ENCODE results near the gene NPHP4.
"Not testable (repeated sequence)": the region's sequence is repeated elsewhere in the genome, so short reads cannot be mapped to it uniquely, and the experiment has no call there.

Gene NPHP4

DNA sequence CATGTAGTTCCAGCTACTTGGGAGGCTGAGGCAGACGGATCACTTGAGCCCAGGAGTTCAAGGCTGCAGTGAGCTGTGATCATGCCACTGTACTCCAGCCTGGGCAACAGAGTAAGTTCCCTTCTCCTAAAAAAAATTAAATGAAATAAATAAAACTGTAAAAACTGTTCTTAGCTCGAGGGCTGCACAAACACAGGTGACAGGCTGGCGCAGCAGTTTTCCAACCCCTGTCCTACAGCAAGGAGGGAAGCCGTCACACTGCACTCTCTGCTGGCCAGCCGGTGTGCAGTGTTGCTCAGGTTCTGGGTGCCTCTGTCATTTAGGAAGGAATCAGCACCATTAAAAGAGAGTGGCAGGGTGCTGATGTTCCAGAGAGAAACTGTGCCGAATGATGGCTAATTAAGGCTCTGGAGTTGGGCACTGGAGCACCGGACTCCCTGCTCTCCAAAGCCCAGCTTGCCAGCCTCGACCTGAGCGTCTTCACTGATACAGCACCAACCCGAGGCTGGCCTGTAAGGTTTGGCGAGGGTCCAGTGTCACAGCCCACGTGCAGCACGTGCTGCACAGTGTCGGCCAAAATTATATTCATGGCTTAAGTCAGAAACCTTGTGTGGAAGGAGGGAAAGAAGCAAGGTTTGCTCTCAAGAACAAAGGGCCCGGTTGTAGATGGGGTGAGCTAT is 27.1 kb upstream of the NPHP4 start:
- Histone ChIP-seq H3K9me3 (ENCODE audit: control insufficient read depth, low read depth, low read length) (no peaks in the 10 kb centered on the region), H3K36me3 (ENCODE audit: control insufficient read depth, low read depth, low read length) (no peaks in the 10 kb centered on the region), H3K9ac (ENCODE audit: low read length) (no peak overlapping the region), H3K4me1 (ENCODE audit: control insufficient read depth, low read depth, low read length) (no peaks in the 10 kb centered on the region), H3K27ac (ENCODE audit: low read length) (no peak overlapping the region), H3K4me3 (ENCODE audit: low read length) (no peak overlapping the region), H3K27me3 (ENCODE audit: control insufficient read depth, insufficient read depth, low read length) (no peaks in the 10 kb centered on the region)

DNA sequence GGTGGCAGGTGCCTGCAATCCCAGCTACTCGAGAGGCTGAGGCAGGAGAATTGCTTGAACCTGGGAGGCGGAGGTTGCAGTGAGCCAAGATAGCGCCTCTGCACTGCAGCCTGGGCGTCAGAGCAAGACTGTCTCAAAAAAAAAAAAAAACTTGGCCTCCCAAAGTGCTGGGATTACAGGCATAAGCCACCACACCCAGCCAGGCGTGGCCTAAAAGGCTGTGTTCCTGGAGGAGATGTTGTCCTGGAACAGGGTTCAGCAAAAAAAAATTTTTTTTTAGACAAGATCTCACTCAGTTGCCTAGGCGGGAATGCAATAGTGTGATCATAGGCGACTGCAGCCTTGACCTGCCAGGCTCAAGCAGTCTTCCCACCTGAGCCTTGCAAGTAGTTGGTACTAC is 25.4 kb upstream of the NPHP4 start:
- not testable (repeated sequence) for H3K36me3 ChIP-seq (ENCODE audit: control insufficient read depth, low read depth, low read length); H3K27ac ChIP-seq (ENCODE audit: low read length); H3K4me1 ChIP-seq (ENCODE audit: control insufficient read depth, low read depth, low read length); H3K27me3 ChIP-seq (ENCODE audit: control insufficient read depth, insufficient read depth, low read length); H3K9ac ChIP-seq (ENCODE audit: low read length); H3K9me3 ChIP-seq (ENCODE audit: control insufficient read depth, low read depth, low read length); H3K4me3 ChIP-seq (ENCODE audit: low read length)

GRCh38 chr1:6016191-6016865 is 24.1 kb upstream of the NPHP4 start:
- Histone ChIP-seq H3K4me3 (ENCODE audit: low read length) (no peak overlapping the region), H3K9ac (ENCODE audit: low read length) (no peak overlapping the region), H3K27ac (ENCODE audit: low read length) (no peak overlapping the region), H3K36me3 (ENCODE audit: control insufficient read depth, low read depth, low read length) (no peaks in the 10 kb centered on the region), H3K27me3 (ENCODE audit: control insufficient read depth, insufficient read depth, low read length) (no peaks in the 10 kb centered on the region), H3K4me1 (ENCODE audit: control insufficient read depth, low read depth, low read length) (no peaks in the 10 kb centered on the region), H3K9me3 (ENCODE audit: control insufficient read depth, low read depth, low read length) (no peaks in the 10 kb centered on the region)

- H3K27ac ChIP-seq (ENCODE audit: low read length) = no peak overlapping the region
- no peaks in the 10 kb centered on the region for H3K9me3 ChIP-seq (ENCODE audit: control insufficient read depth, low read depth, low read length)
- no peak overlapping the region for H3K4me3 ChIP-seq (ENCODE audit: low read length)
- no peak overlapping the region for H3K9ac ChIP-seq (ENCODE audit: low read length)
- H3K27me3 ChIP-seq (ENCODE audit: control insufficient read depth, insufficient read depth, low read length) = no peaks in the 10 kb centered on the region
- H3K4me1 ChIP-seq (ENCODE audit: control insufficient read depth, low read depth, low read length) = no peaks in the 10 kb centered on the region
- H3K36me3 ChIP-seq (ENCODE audit: control insufficient read depth, low read depth, low read length) = no peaks in the 10 kb centered on the region
These were observed 22.1 kb upstream of the NPHP4 start for GRCh38 chr1:6014130-6014999.

- Histone ChIP-seq H3K4me1 (ENCODE audit: control insufficient read depth, low read depth, low read length) (no peaks in the 10 kb centered on the region), H3K27me3 (ENCODE audit: control insufficient read depth, insufficient read depth, low read length) (no peaks in the 10 kb centered on the region), H3K9ac (ENCODE audit: low read length) (no peak overlapping the region), H3K27ac (ENCODE audit: low read length) (no peak overlapping the region), H3K36me3 (ENCODE audit: control insufficient read depth, low read depth, low read length) (no peaks in the 10 kb centered on the region), H3K4me3 (ENCODE audit: low read length) (no peak overlapping the region), H3K9me3 (ENCODE audit: control insufficient read depth, low read depth, low read length) (no peaks in the 10 kb centered on the region)
These were observed 21.3 kb upstream of the NPHP4 start for GRCh38 chr1:6013491-6013890.

DNA sequence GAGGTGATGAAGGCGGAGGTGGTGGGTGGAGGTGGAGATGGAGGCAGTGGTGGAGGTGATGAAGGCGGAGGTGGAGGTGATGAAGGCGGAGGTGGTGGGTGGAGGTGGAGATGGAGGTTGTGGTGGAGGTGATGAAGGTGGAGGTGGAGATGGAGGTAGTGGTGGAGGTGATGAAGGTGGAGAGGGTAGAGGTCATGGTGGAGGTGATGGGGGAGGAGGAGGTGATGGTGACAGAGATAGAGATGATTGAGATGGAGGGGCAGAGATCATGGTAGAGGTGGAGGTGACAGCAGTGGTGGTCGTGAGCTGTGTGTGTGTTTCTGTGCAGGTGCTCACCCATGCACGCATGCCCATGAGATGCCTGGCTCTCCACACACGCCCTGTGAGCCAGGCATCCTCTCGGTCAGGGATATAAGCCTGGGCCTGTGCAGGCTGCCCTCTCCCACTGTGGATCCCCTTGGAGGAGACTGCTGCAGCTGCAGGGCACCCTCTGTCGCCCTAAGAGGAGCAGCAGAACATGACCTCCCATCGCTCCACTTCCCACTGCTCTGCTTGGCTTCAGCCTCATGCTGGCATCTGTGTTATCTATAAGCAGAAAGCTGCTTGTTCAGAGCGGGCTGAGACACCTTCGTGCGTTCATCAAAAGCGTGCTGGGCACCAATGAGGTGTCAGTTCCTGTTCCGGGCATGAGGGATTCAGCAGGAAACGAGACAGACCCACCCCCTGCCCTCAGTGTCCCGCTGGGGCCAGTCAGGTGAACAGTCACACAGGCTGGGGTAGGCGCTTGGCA is 20.5 kb upstream of the NPHP4 start:
- Histone ChIP-seq H3K9me3 (ENCODE audit: control insufficient read depth, low read depth, low read length) (no peaks in the 10 kb centered on the region), H3K4me3 (ENCODE audit: low read length) (no peak overlapping the region), H3K27me3 (ENCODE audit: control insufficient read depth, insufficient read depth, low read length) (no peaks in the 10 kb centered on the region), H3K27ac (ENCODE audit: low read length) (no peak overlapping the region), H3K4me1 (ENCODE audit: control insufficient read depth, low read depth, low read length) (no peaks in the 10 kb centered on the region), H3K36me3 (ENCODE audit: control insufficient read depth, low read depth, low read length) (no peaks in the 10 kb centered on the region), H3K9ac (ENCODE audit: low read length) (no peak overlapping the region)

DNA sequence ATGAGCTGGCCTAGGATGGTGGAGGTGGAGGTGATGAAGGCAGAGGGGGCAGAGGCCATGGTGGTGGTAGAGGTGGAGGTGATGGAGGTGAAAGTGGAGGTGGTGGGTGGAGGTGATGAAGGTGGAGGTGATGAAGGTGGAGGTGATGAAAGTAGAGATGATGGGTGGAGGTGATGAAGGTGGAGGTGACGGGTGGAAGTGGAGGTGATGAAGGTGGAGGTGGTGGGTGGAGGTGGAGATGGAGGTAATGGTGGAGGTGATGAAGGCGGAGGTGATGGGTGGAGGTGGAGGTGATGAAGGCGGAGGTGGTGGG is 19.7 kb upstream of the NPHP4 start:
- no peak overlapping the region for H3K27ac ChIP-seq (ENCODE audit: low read length)
- no peak overlapping the region for H3K9ac ChIP-seq (ENCODE audit: low read length)
- H3K36me3 ChIP-seq (ENCODE audit: control insufficient read depth, low read depth, low read length) = no peaks in the 10 kb centered on the region
- no peaks in the 10 kb centered on the region for H3K4me1 ChIP-seq (ENCODE audit: control insufficient read depth, low read depth, low read length)
- no peaks in the 10 kb centered on the region for H3K27me3 ChIP-seq (ENCODE audit: control insufficient read depth, insufficient read depth, low read length)
- no peak overlapping the region for H3K4me3 ChIP-seq (ENCODE audit: low read length)
- H3K9me3 ChIP-seq (ENCODE audit: control insufficient read depth, low read depth, low read length) = no peaks in the 10 kb centered on the region

- no peak overlapping the region for H3K4me3 ChIP-seq (ENCODE audit: low read length)
- no peaks in the 10 kb centered on the region for H3K27me3 ChIP-seq (ENCODE audit: control insufficient read depth, insufficient read depth, low read length)
- H3K9me3 ChIP-seq (ENCODE audit: control insufficient read depth, low read depth, low read length) = no peaks in the 10 kb centered on the region
- no peak overlapping the region for H3K27ac ChIP-seq (ENCODE audit: low read length)
- H3K36me3 ChIP-seq (ENCODE audit: control insufficient read depth, low read depth, low read length) = no peaks in the 10 kb centered on the region
- no peaks in the 10 kb centered on the region for H3K4me1 ChIP-seq (ENCODE audit: control insufficient read depth, low read depth, low read length)
- no peak overlapping the region for H3K9ac ChIP-seq (ENCODE audit: low read length)
These were observed 19.1 kb upstream of the NPHP4 start for GRCh38 chr1:6011161-6011945.

DNA sequence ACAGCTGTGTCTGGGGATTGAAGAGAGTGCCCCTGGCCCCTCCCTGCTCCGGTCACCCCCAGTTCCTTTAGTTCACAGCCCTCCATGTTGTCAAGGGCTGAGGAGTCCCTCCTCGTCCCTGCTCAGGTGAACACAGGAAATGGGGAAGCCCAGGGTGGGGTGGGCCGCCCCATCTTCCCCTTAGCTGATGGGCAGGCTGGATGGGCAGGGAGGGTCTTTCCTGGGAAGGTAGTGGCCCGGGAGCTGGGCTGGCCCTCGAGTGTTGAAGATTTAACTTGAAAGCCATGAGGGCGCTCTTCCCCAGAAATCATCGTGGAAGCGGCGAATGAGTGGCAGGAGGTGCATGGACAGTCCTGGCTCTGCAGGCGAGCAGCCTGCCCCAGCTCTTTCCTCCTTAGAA is 18.3 kb upstream of the NPHP4 start:
- Histone ChIP-seq H3K9me3 (ENCODE audit: control insufficient read depth, low read depth, low read length) (no peaks in the 10 kb centered on the region), H3K9ac (ENCODE audit: low read length) (no peak overlapping the region), H3K27me3 (ENCODE audit: control insufficient read depth, insufficient read depth, low read length) (no peaks in the 10 kb centered on the region), H3K4me1 (ENCODE audit: control insufficient read depth, low read depth, low read length) (no peaks in the 10 kb centered on the region), H3K4me3 (ENCODE audit: low read length) (no peak overlapping the region), H3K36me3 (ENCODE audit: control insufficient read depth, low read depth, low read length) (no peaks in the 10 kb centered on the region), H3K27ac (ENCODE audit: low read length) (no peak overlapping the region)

GRCh38 chr1:6009120-6010040 is 17.2 kb upstream of the NPHP4 start:
- Histone ChIP-seq H3K36me3 (ENCODE audit: control insufficient read depth, low read depth, low read length) (no peaks in the 10 kb centered on the region), H3K27ac (ENCODE audit: low read length) (no peak overlapping the region), H3K9ac (ENCODE audit: low read length) (no peak overlapping the region), H3K27me3 (ENCODE audit: control insufficient read depth, insufficient read depth, low read length) (no peaks in the 10 kb centered on the region), H3K9me3 (ENCODE audit: control insufficient read depth, low read depth, low read length) (no peaks in the 10 kb centered on the region), H3K4me3 (ENCODE audit: low read length) (no peak overlapping the region), H3K4me1 (ENCODE audit: control insufficient read depth, low read depth, low read length) (peaks cover under 1% of the 10 kb centered on the region)

Measured in iPS-18a (cell line).